NT2/D1 (cell line): ENCODE results near the gene TAS2R39.

Experiments
- SUZ12 ChIP-seq: IDR thresholded peaks from 2 replicates; pipeline ENCODE4 v1.6.1; 2011; ENCODE audit not compliant: insufficient read length, insufficient read depth; ENCODE audit errors: extremely low read depth
- YY1 ChIP-seq: IDR thresholded peaks from 2 replicates; pipeline ENCODE4 v1.6.1; 2011; ENCODE audit not compliant: insufficient read length, insufficient read depth
- ZNF274 ChIP-seq: IDR thresholded peaks from 2 replicates; pipeline ENCODE4 v1.6.1; 2011; ENCODE audit warnings: mild to moderate bottlenecking, low read depth, low read length

DNA sequence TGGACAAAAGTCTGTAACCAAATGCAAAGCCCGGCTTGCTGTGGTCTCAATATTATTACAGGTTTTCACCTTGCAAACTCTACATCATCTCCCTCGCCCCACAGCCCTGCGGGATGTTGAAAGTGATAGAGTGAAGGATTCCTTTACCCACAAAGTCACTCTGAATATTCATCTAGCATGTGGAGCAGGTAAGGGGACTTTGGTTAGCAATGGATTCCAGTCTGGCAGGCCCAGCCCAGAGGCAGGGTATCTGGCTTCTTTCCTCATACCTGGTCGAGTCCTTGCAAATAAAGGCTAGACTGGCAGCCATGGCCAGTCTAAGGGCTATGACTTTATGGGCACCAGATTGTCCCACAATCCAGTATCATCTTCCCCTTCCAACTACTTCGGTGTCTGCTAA is 41.8 kb downstream of the TAS2R39 start:
- TF ChIP-seq YY1, result no peak
- no peak for TF ChIP-seq ZNF274
- TF ChIP-seq SUZ12, result no peak
